GM19351 (cell line): ENCODE measurements around the gene CYP21A2.
"Not testable (repeated sequence)": the region's sequence is repeated elsewhere in the genome, so short reads cannot be mapped to it uniquely, and the experiment has no call there.

Experiments
- ATAC-seq: cut with Tn5 transposase; IDR thresholded peaks from one replicate; pipeline ENCODE4 v1.9.1; 2021; ENCODE audit warnings: mild to moderate bottlenecking, moderate library complexity; ENCODE audit not compliant: unreplicated experiment

Gene CYP21A2

GRCh38 chr6:32052626-32053025, 14.4 kb downstream of the CYP21A2 start:
- not testable (repeated sequence) for ATAC-seq

GRCh38 chr6:32053314-32053713, 15.1 kb downstream of the CYP21A2 start:
- ATAC-seq: not testable (repeated sequence)

- not testable (repeated sequence) for ATAC-seq
Observed at GRCh38 chr6:32055756-32056155, 17.5 kb downstream of the CYP21A2 start.

GRCh38 chr6:32056254-32056653, 18.0 kb downstream of the CYP21A2 start:
- no peak for ATAC-seq

GRCh38 chr6:32057966-32058365, 19.8 kb downstream of the CYP21A2 start:
- ATAC-seq: no peak

GRCh38 chr6:32058511-32058963, 20.3 kb downstream of the CYP21A2 start:
- no peak for ATAC-seq

GRCh38 chr6:32060966-32061655, 22.9 kb downstream of the CYP21A2 start:
- ATAC-seq: no peak

GRCh38 chr6:32064706-32065105, 26.5 kb downstream of the CYP21A2 start:
- no peak for ATAC-seq

GRCh38 chr6:32067521-32067920, 29.3 kb downstream of the CYP21A2 start:
- ATAC-seq: not testable (repeated sequence)

GRCh38 chr6:32068315-32068714, 30.1 kb downstream of the CYP21A2 start:
- not testable (repeated sequence) for ATAC-seq

GRCh38 chr6:32068867-32069266, 30.7 kb downstream of the CYP21A2 start:
- no peak for ATAC-seq

- ATAC-seq: no peak
Observed at GRCh38 chr6:32069460-32069859, 31.2 kb downstream of the CYP21A2 start.

GRCh38 chr6:32069878-32070515, 31.8 kb downstream of the CYP21A2 start:
- ATAC-seq: no peak

- no peak for ATAC-seq
Observed at GRCh38 chr6:32070814-32071543, 32.8 kb downstream of the CYP21A2 start.

GRCh38 chr6:32073101-32073500, 34.9 kb downstream of the CYP21A2 start:
- ATAC-seq: no peak

GRCh38 chr6:32073613-32074012, 35.4 kb downstream of the CYP21A2 start:
- no peak for ATAC-seq

- no peak for ATAC-seq
Observed at GRCh38 chr6:32074996-32075532, 36.8 kb downstream of the CYP21A2 start.

- no peak for ATAC-seq
Observed at GRCh38 chr6:32075781-32076180, 37.6 kb downstream of the CYP21A2 start.

- ATAC-seq: no peak
Observed at GRCh38 chr6:32076321-32076809, 38.1 kb downstream of the CYP21A2 start.

GRCh38 chr6:32079566-32080290, 41.5 kb downstream of the CYP21A2 start:
- no peak for ATAC-seq
